Testis (tissue), 2 donors: Measurements from ENCODE around the gene MINDY2.

Experiments
- CTCF ChIP-seq, 3 experiments: fragments of 450-650 bp in 2 of 3; fragments of 200-600 bp in 1 of 3; sonication (generic) in 1 of 3; IDR thresholded peaks; one replicate each; pipeline ENCODE4 v1.5.1; 2016 to 2019; ENCODE audit warnings: antibody characterized with exemption in 3 of 3, mild to moderate bottlenecking in 2 of 3, moderate library complexity in 1 of 3
- POLR2A ChIP-seq: fragments of 450-650 bp; IDR thresholded peaks from one replicate; pipeline ENCODE4 v1.6.1; 2017; ENCODE audit warnings: antibody characterized with exemption, mild to moderate bottlenecking, moderate library complexity

GRCh38 chr15:58785355-58785754 is 14.3 kb downstream of the MINDY2 start:
- TF ChIP-seq CTCF (IDR thresholded peaks at IDR 0.05) (no peak), POLR2A (no peak)
